Measurements from ENCODE around the gene SPAAR. TPM values are rescaled to one million over a fixed set of nuclear protein-coding genes. Genes with fewer than 3 reads are reported as not detected.
"Not testable (repeated sequence)": the region's sequence is repeated elsewhere in the genome, so short reads cannot be mapped to it uniquely, and the experiment has no call there.

Gene SPAAR
- total RNA-seq, 1 donor from 2014 or later: 4.0 TPM

DNA sequence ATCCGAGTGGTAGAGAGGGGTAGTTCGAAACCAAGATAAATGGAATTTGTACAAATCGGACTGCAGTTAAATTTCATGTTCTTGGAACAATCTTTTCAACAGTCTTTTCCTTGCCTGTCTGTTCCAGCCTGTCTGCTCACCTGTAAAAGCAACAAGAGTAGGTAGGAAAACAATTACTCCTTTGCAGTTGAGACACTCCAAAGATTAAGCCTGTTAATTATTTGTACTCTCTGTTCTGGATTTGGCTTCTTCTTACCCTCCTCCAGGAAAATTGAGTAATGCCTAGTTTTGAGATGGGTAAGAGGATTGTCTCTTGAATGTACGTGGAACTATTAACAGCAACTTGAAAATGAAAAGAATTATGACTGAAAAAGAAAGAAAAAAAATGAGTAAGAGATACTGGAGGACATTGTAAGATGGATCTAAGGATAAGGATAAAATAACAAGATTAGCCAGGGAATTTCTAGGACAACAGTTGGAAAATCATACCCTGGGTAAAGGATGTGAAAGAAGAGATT, 24.3 kb downstream of the SPAAR start:
- H3K9me3 ChIP-seq: no peaks in the 10 kb centered on the region
- no peak for DNase-seq (ENCODE audit: low spot score in 2 of 2)
- peaks cover 6 to 41% of the 10 kb centered on the region in 2 donors for H3K4me1 ChIP-seq
- no peaks in the 10 kb centered on the region for H3K36me3 ChIP-seq
- H3K4me3 ChIP-seq: no peak overlapping the region
- TF ChIP-seq, protein P1, sequence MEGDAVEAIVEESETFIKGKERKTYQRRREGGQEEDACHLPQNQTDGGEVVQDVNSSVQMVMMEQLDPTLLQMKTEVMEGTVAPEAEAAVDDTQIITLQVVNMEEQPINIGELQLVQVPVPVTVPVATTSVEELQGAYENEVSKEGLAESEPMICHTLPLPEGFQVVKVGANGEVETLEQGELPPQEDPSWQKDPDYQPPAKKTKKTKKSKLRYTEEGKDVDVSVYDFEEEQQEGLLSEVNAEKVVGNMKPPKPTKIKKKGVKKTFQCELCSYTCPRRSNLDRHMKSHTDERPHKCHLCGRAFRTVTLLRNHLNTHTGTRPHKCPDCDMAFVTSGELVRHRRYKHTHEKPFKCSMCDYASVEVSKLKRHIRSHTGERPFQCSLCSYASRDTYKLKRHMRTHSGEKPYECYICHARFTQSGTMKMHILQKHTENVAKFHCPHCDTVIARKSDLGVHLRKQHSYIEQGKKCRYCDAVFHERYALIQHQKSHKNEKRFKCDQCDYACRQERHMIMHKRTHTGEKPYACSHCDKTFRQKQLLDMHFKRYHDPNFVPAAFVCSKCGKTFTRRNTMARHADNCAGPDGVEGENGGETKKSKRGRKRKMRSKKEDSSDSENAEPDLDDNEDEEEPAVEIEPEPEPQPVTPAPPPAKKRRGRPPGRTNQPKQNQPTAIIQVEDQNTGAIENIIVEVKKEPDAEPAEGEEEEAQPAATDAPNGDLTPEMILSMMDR (IDR thresholded peaks at IDR 0.05): no peak
- H3K27me3 ChIP-seq: no peaks in the 10 kb centered on the region
- peak overlapping the region; percentile 1 to 53 for H3K27ac ChIP-seq
- intact Hi-C loops (cut with DNase I): loop anchor here (10.0 kb wide), 1 partner anchor 439 kb away; the partner anchor contains the start of gene RUSC2

DNA sequence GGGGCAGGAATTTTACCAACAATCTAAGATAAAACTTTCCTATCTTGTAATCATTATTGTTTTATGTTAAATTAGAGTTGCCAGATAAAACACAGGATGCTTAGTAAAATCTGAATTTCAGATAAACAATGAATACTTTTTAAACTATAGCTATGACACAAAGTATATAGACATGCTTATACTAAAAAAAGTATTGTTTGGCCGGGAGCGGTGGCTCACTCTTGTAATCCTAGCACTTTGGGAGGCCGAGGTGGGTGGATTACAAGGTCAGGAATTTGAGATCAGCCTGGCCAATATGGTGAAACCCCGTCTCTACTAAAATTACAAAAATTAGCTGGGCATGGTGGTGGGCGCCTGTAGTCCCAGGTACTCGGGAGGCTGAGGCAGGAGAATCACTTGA, 24.8 kb downstream of the SPAAR start:
- peaks cover 6 to 45% of the 10 kb centered on the region in 2 donors for H3K4me1 ChIP-seq
- not testable (repeated sequence) for H3K36me3 ChIP-seq; H3K27me3 ChIP-seq; DNase-seq (ENCODE audit: low spot score in 2 of 2); H3K4me3 ChIP-seq; H3K9me3 ChIP-seq
- intact Hi-C loops (cut with DNase I): loop anchor here (10.0 kb wide), 1 partner anchor 439 kb away; the partner anchor contains the start of gene RUSC2
- H3K27ac ChIP-seq: peak overlapping the region; percentile 1 to 53

DNA sequence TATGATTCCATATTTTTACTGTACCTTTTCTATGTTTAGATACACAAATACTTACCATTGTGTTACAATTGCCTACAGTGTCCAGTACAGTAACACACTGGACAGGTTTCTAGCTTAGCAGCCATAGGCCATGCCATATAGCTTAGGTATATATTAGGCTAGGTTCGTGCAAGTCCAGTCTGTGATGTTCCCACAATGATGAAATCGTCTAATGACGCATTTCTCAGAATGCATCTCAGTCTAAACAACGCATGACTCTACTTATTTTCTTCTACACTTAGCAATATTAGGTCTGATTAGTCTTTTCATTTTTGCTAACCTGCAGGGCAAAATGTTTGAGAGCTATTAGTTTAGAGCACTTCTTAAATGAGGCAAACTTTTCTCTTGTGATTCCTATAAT, 26.0 kb downstream of the SPAAR start:
- Histone ChIP-seq H3K9me3 (no peaks in the 10 kb centered on the region), H3K27me3 (no peaks in the 10 kb centered on the region), H3K36me3 (no peaks in the 10 kb centered on the region), H3K4me1 (peaks cover 6 to 46% of the 10 kb centered on the region in 2 donors), H3K4me3 (no peak overlapping the region), H3K27ac (peak overlapping the region; percentile 69 to 80)
- no peak for DNase-seq (ENCODE audit: low spot score in 2 of 2)
- TF ChIP-seq, protein P1 (IDR thresholded peaks at IDR 0.05): no peak
- intact Hi-C loops (cut with DNase I): loop anchor here (5.0 to 10.0 kb wide), 2 partner anchors 322 to 440 kb away; partner anchors contain the start of genes GNE and RUSC2

DNA sequence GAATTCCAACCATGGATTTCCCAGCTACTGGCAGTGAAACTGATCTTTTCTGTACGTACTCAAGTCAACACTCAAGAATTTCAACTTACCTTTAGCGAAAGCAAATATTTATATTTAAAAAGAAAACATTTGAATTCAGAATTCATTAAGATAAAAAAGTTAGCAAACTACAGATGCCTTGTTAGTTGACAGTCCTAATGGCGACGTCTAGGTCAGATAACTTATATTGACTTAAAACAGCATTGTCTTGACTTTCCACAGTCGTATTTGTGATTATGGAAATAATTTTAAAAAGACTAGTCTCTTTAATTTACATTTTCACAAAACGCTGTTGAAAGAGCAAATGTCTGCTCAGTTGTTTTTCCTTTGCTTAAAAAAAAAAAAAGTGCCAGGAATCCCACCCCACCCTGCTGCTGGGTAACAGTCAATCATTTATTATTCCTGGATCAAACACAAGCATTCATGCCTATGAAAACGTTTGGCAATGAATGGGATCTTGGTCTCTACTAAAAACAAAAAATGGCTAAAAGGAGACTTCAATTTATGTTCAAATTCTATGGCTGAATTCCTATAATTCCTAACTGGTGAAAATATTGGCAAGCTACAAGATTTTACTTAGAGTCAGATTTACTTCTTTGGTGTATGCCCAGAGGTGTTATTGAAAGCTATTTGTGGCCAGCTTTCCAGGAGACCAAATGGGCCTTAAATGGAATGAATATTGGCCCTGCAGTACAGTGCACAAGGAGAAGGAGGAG, 26.6 kb downstream of the SPAAR start:
- Histone ChIP-seq H3K4me1 (peaks cover 6 to 46% of the 10 kb centered on the region in 2 donors), H3K9me3 (no peaks in the 10 kb centered on the region), H3K36me3 (no peaks in the 10 kb centered on the region), H3K4me3 (no peak overlapping the region), H3K27me3 (no peaks in the 10 kb centered on the region), H3K27ac (peak overlapping the region; percentile 69 to 87)
- DNase-seq (ENCODE audit: low spot score in 2 of 2): no peak
- intact Hi-C loops (cut with DNase I): loop anchor here (1.0 to 10.0 kb wide), 3 partner anchors 29 to 441 kb away; partner anchors contain the start of genes GNE and RUSC2
- TF ChIP-seq, protein P1 (IDR thresholded peaks at IDR 0.05): no peak

DNA sequence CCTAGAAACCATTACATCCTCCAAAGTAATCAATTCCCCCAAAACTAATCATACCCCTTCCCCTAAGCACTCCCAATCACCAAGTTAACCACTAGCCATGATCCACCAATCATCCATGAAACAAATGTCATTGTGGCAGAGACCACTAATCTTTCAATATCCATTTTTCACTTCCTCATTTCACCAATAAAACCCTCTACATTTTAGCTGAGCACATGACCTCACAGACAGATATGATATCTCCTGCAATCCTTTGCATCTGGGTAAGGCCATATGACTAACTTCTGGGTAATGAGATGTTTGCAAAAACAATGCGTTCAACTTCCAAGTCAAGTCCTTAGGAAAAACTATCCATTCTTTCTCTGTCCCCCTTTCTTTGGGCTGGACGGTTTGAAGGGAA, 27.9 kb downstream of the SPAAR start:
- H3K4me3 ChIP-seq: no peak overlapping the region
- H3K27me3 ChIP-seq: no peaks in the 10 kb centered on the region
- intact Hi-C loops (cut with DNase I): loop anchor here (5.0 to 10.0 kb wide), 2 partner anchors 320 to 442 kb away; partner anchors contain the start of genes GNE and RUSC2
- no peak for DNase-seq (ENCODE audit: low spot score in 2 of 2)
- H3K36me3 ChIP-seq: no peaks in the 10 kb centered on the region
- peaks cover 6 to 46% of the 10 kb centered on the region in 2 donors for H3K4me1 ChIP-seq
- TF ChIP-seq, protein P1 (IDR thresholded peaks at IDR 0.05): no peak
- no peaks in the 10 kb centered on the region for H3K9me3 ChIP-seq
- H3K27ac ChIP-seq: peak overlapping the region; percentile 69 to 87
